Anterior cingulate cortex (tissue), 58 donors: Measurements from ENCODE around the gene APOBR.
"Not testable (repeated sequence)": the region's sequence is repeated elsewhere in the genome, so short reads cannot be mapped to it uniquely, and the experiment has no call there.

ENCODE experiments used
- DNase-seq, 58 donors: peaks; one replicate each; lab custom pipeline; 2025; lab: John Stamatoyannopoulos, UW

Gene APOBR

GRCh38 chr16:28524681-28525171 is 30.3 kb downstream of the APOBR start:
- DNase-seq: no peak

- DNase-seq: no peak
Observed at GRCh38 chr16:28526201-28527099, 32.0 kb downstream of the APOBR start.

DNA sequence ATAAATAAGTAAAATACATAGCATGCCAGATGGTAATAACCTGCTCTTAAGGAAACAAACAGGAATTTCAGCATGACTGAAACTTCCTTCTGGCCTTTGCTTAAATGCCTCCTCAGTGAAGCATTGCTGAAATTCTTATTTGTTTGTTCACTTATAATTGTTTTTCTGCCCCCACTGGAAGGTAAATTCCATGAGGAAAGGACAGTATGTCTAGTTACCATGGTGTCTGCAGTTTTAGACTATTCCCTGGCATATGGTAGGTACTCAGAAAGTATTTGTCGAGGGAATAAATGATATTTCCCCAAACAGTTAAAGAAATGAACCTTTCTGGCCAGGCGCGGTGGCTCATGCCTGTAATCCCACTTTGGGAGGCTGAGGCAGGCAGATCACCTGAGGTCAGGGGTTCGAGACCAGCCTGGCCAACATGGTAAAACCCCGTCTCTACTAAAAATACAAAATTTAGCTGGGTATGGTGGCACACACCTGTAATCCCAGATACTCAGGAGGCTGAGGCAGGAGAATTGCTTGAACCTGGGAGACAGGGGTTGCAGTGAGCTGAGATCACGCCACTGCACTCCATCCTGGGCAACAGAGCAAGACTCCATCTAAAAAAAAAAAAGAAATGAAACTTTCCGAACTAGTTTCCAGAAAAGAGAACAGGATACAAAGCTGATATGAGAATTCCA is 32.8 kb downstream of the APOBR start:
- DNase-seq: not testable (repeated sequence)

GRCh38 chr16:28527985-28528384 is 33.5 kb downstream of the APOBR start:
- DNase-seq: no peak

DNA sequence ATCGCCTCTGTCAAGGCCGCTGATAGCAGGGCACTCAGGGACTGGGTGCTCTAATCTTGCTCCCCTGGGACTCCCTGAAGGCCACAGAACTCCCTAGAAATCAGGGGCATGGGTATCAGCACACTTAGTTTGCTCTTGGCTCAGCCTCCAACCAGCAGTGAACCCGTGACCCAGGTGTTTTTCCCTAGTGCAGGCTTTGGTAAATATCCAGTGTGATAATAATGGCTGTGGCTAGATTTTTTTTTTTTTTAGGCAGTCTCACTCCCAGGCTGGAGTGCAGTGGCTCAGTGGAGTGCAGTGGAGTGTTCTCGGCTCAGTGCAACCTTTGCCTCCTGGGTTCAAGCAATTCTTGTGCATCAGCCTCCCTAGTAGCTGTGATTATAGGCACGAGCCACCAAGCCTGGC is 34.0 kb downstream of the APOBR start:
- no peak for DNase-seq

DNA sequence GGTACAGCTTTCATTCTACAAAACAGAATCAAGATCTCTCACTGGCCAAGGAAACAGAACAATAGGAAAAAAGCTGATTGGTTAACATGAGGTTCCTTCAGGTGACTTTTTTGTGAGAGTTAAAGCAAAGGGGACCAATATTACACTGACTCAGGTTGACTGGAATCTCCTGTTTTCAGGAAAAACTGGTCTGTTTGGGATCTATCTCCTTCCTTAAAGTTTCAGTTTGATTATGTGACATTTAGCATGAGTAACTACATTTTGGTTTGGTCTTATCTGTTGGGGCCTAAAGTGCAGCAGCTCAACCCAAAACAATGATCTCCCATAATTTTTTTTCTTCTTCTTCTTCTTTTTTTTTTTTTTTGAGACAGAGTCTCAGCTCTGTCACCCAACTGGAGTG is 34.7 kb downstream of the APOBR start:
- DNase-seq: no peak

DNA sequence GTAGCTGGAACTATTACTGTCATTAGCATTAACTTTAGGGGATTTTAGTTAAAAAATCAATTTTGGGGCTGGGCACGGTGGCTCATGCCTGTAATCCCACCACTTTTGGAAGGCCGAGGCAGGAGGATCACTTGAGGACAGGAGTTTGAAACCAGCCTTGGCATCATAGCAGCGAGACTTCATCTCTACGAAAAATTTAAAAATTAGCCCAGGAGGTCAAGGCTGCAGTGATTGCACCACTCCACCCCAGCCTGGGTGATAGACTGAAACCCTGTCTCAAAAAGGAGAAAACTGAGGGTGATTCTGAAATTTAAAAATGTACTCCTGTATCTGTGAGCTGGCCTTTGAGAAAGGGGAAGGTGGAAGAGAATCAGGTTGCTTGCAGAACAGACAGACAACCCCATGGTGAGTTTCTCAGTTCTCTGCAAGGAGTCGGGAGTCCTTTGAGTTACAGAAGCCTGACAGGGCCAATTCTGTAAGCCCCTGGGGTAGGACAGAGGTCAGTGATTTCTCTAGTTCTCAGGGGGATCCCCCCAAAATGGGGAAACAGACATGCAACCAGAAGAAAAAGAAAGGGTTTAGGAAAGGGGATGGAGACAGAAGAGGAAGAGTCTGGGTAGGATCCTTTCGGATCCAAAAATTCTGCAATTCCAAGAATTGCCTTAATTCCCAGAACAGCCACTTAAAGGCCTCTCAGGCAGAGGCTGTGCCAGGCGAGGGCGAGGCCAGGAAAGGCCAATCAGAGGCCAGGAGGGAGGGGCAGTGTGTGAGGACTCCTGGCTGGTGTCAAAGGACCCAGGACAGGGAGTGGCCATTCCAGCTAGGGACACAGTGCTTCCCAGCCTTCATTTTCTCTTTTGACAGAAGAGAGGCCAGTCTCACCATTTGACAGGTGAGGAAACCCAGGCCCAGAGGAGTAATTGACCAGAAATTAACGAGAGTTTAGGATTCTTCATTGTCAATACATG is 37.6 kb downstream of the APOBR start:
- peak in 4 of 58 donors; percentile 0 to 37 (median 13) for DNase-seq

DNA sequence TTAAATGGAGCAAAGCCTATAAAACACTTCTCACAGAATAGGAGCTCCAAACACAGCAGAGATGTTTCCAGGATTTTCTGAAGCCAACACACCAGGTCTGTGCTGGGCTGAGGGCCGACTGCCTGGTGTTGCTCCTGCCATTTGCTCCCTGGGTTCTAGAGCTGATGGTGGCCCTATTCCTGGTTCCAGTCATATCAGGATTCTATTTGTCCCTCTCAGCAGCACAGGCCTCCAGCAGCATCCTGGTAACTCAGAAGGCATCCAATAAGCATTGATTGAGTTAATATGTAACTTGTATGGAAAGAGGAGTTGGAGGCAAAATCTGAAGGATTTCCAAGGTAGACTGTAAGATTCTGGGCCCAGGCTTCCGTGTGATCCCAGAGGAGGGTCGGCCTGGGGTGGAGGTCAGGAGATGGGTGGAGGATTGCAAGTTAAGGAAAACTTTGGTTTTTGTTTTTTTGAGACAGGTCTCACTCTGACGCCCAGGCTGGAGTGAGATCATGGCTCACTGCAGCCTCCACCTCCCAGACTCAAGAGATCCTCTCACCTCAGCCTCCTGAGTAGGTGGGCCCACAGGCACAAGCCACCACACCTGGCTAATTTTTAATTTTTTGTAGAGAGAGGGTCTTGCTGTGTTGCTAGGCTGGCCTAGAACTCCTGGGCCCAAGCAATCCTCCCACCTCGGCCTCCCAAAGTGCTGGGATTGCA is 38.7 kb downstream of the APOBR start:
- DNase-seq: no peak

GRCh38 chr16:28534542-28535373 is 40.3 kb downstream of the APOBR start:
- peak in 2 of 58 donors; percentile 1 to 22 for DNase-seq

- DNase-seq: no peak
Observed at GRCh38 chr16:28537076-28537475, 42.6 kb downstream of the APOBR start.

- no peak for DNase-seq
Observed at GRCh38 chr16:28537964-28538732, 43.7 kb downstream of the APOBR start.

GRCh38 chr16:28538733-28539596 is 44.5 kb downstream of the APOBR start, which contains the start of gene NUPR1:
Gene NUPR1, minus strand, starts transcription at chr16:28538974. Its CDS starts 67 bp downstream, at chr16:28538907.
- DNase-seq: peak in 52 of 58 donors; percentile 3 to 83 (median 39)

GRCh38 chr16:28540346-28540745 is 45.9 kb downstream of the APOBR start:
- DNase-seq: no peak

DNA sequence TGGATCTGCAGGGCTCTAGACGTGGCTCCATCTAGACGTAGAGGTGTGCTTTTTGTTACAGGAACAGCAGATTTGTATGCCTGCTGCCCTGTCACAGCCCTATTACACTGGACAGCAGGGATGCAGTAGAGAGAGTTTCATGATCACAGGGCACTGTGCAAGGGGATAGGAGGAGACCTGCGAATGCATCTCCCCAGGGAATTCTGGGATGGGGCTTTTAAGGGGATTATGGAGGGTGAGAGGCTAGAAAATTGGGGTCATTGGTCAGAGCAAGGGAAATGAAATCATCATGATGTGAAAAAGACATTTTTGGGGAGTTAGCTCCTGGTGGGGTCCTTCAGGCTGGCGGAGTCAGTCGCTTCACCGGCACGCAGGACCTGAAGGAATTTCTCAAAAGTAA is 48.2 kb downstream of the APOBR start:
- no peak for DNase-seq

GRCh38 chr16:28543072-28543471 is 48.6 kb downstream of the APOBR start:
- DNase-seq: peak in 8 of 58 donors; percentile 1 to 11 (median 6)

GRCh38 chr16:28544998-28545397 is 50.6 kb downstream of the APOBR start:
- DNase-seq: no peak

DNA sequence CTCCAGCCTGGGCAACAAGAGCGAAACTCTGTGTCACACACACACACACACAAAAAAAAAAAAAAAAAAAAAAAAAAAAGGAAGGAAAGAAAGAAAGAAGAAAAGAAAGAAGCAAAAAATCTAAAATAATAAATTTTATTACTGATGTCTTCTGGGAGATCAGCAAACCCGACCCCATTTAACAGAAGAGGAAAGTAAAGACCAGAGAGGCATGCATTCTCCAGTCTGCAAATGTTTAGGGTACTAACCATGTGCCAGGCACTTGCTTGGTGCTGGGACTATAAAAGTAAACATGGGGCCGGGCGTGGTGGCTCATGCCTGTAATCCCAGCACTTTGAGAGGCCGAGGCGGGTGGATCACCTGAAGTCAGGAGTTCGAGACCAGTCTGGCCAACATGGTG is 51.5 kb downstream of the APOBR start:
- DNase-seq: not testable (repeated sequence)
